IgD-negative memory B cell (primary cell): ENCODE results near the gene DLG2. TPM values are rescaled to one million over a fixed set of nuclear protein-coding genes. Genes with fewer than 3 reads are reported as not detected.

ENCODE experiments used
- H3K27ac Mint-ChIP-seq, 3 donors: one replicate each; pipeline ENCODE4 v1.8.0; 2020 to 2022; ENCODE audit warnings: mild to moderate bottlenecking in 3 of 3, mixed read lengths in 3 of 3, moderate library complexity in 1 of 3
- H3K27me3 Mint-ChIP-seq: one replicate; pipeline ENCODE4 v1.8.0; 2021; ENCODE audit warnings: mixed read lengths
- H3K36me3 Mint-ChIP-seq: one replicate; pipeline ENCODE4 v1.8.0; 2020; ENCODE audit warnings: mild to moderate bottlenecking, mixed read lengths
- H3K4me1 Mint-ChIP-seq, 3 donors: one replicate each; pipeline ENCODE4 v1.8.0; 2020 to 2022; ENCODE audit warnings: mixed read lengths in 3 of 3, mild to moderate bottlenecking in 1 of 3
- H3K4me3 Mint-ChIP-seq, 4 donors: one replicate each; pipeline ENCODE4 v1.8.0; 2020 to 2022; ENCODE audit warnings: mild to moderate bottlenecking in 4 of 4, mixed read lengths in 4 of 4, moderate library complexity in 3 of 4
- H3K9me3 Mint-ChIP-seq, 3 donors: one replicate each; pipeline ENCODE4 v1.8.0; 2020 to 2021; ENCODE audit warnings: mixed read lengths in 3 of 3, mild to moderate bottlenecking in 1 of 3
- polyA plus RNA-seq: library from polyadenylated mRNA; unstranded; fragments of 300-500 nt; fragmentation: Illumina TruSeq; gene quantifications from one replicate; pipeline ENCODE4 v1.2.3, GENCODE V29; 2021

Gene DLG2
- polyA plus RNA-seq, 1 donor from 2014 or later: 2.0 TPM

- Mint-ChIP-seq H3K4me3 (no peak overlapping the region), H3K36me3 (no peaks in the 10 kb centered on the region), H3K9me3 (no peaks in the 10 kb centered on the region), H3K4me1 (no peaks in the 10 kb centered on the region), H3K27ac (no peak overlapping the region), H3K27me3 (peaks cover 1% of the 10 kb centered on the region)
These were observed 1981.6 kb downstream of the DLG2 start for GRCh38 chr11:83645561-83645960.

GRCh38 chr11:83643115-83643514, 1984.0 kb downstream of the DLG2 start:
- H3K4me3 Mint-ChIP-seq: no peak overlapping the region
- H3K9me3 Mint-ChIP-seq: no peaks in the 10 kb centered on the region
- no peaks in the 10 kb centered on the region for H3K36me3 Mint-ChIP-seq
- peaks cover 1% of the 10 kb centered on the region for H3K27me3 Mint-ChIP-seq
- no peak overlapping the region for H3K27ac Mint-ChIP-seq
- H3K4me1 Mint-ChIP-seq: no peaks in the 10 kb centered on the region

- Mint-ChIP-seq H3K9me3 (no peaks in the 10 kb centered on the region), H3K4me3 (no peak overlapping the region), H3K27me3 (peaks cover 4% of the 10 kb centered on the region), H3K36me3 (no peaks in the 10 kb centered on the region), H3K27ac (no peak overlapping the region), H3K4me1 (no peaks in the 10 kb centered on the region)
These were observed 1984.6 kb downstream of the DLG2 start for GRCh38 chr11:83642500-83642899.

- H3K4me3 Mint-ChIP-seq: no peak overlapping the region
- H3K27me3 Mint-ChIP-seq: peaks cover 3% of the 10 kb centered on the region
- H3K36me3 Mint-ChIP-seq: no peaks in the 10 kb centered on the region
- no peaks in the 10 kb centered on the region for H3K4me1 Mint-ChIP-seq
- H3K27ac Mint-ChIP-seq: no peak overlapping the region
- no peaks in the 10 kb centered on the region for H3K9me3 Mint-ChIP-seq
These were observed 1985.6 kb downstream of the DLG2 start for GRCh38 chr11:83641511-83641910.

DNA sequence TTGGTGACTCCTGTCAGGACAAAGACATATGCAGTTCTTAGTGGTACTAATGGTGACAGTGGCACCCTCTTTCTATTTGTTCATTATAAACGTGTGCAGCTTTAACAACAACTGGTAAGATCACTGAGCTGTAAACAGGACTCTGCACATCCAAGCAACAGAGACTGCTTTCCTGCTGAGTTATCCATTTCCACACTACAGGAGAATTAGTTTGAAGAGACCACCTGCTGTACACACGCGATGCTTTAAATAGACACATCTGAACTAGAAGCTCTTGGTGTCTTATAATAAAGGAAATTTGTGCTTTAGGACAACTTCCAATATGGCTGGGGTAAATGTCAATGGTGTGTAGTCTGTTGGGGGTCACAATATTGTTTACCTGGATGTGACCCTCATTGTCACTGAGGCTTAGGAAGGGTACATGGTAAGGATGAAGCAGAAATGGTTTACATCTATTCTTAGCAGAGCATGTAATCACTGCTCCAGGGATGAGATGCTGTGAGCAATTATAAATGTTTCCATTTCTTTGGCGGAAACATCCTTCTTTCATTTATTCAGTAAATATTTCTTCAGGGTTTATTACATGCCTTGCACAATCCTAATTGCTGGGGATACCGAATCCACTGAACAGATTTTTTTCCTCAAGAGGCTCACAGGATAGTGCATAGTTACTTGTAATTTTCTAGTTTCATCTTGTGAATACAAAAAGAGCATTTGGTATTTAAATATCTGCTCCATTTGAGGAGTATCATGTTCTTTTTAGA, 1987.0 kb downstream of the DLG2 start:
- Mint-ChIP-seq H3K27ac (no peak overlapping the region), H3K4me3 (no peak overlapping the region), H3K36me3 (no peaks in the 10 kb centered on the region), H3K27me3 (peaks cover 5% of the 10 kb centered on the region), H3K4me1 (no peaks in the 10 kb centered on the region), H3K9me3 (no peaks in the 10 kb centered on the region)

- Mint-ChIP-seq H3K36me3 (no peaks in the 10 kb centered on the region), H3K27me3 (peaks cover 5% of the 10 kb centered on the region), H3K4me1 (no peaks in the 10 kb centered on the region), H3K9me3 (no peaks in the 10 kb centered on the region), H3K27ac (no peak overlapping the region), H3K4me3 (no peak overlapping the region)
These were observed 1992.0 kb downstream of the DLG2 start for GRCh38 chr11:83635166-83635565.

DNA sequence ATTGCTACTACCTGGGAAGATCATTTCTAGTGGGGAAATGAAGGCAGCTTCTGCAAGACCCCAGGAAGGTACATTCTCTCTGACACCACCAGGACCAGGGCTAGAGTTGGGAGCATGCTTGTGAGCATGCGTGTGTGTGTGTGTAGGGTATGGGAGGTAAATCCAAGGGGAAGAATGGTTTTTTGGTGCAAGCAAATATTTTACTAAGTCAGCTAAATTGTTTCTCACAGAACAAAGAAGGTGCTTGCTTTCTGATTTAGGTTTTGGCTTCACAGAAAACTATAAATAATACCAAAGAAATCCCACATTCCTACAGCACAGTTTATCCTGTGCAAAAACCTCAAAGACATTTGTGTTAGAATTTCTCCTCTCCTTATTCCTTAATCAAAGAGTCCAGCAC, 1996.9 kb downstream of the DLG2 start:
- Mint-ChIP-seq H3K4me1 (no peaks in the 10 kb centered on the region), H3K27ac (no peak overlapping the region), H3K4me3 (no peak overlapping the region), H3K36me3 (no peaks in the 10 kb centered on the region), H3K9me3 (no peaks in the 10 kb centered on the region), H3K27me3 (no peaks in the 10 kb centered on the region)

GRCh38 chr11:83629775-83630174, 1997.4 kb downstream of the DLG2 start:
- H3K4me1 Mint-ChIP-seq: no peaks in the 10 kb centered on the region
- no peak overlapping the region for H3K4me3 Mint-ChIP-seq
- H3K27me3 Mint-ChIP-seq: no peaks in the 10 kb centered on the region
- no peak overlapping the region for H3K27ac Mint-ChIP-seq
- no peaks in the 10 kb centered on the region for H3K36me3 Mint-ChIP-seq
- no peaks in the 10 kb centered on the region for H3K9me3 Mint-ChIP-seq

- H3K9me3 Mint-ChIP-seq: no peaks in the 10 kb centered on the region
- H3K27ac Mint-ChIP-seq: no peak overlapping the region
- H3K27me3 Mint-ChIP-seq: no peaks in the 10 kb centered on the region
- no peak overlapping the region for H3K4me3 Mint-ChIP-seq
- no peaks in the 10 kb centered on the region for H3K4me1 Mint-ChIP-seq
- H3K36me3 Mint-ChIP-seq: no peaks in the 10 kb centered on the region
These were observed 1998.4 kb downstream of the DLG2 start for GRCh38 chr11:83628622-83629355.

DNA sequence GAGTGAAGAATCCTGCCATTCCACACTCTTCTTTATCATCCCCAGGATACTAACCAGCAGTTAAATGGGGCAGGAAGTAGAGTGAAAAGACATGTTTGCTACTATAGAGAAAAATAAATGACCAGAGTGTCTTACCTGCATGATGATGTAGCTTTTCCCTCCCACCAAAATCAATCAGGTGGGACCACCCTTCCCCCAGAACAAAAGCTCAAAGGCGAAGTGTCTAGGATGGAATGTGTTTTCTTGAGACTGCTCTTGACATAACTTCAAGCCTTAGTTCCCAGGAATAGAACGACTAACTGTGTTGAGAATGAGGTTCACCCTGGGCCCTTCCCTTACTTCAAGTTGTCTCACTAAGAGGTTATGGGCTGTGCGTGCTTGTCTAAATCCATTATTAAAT, 2001.8 kb downstream of the DLG2 start:
- H3K4me3 Mint-ChIP-seq: no peak overlapping the region

GRCh38 chr11:83617671-83618070, 2009.5 kb downstream of the DLG2 start:
- Mint-ChIP-seq H3K4me3 (no peak overlapping the region), H3K36me3 (no peaks in the 10 kb centered on the region), H3K27ac (no peak overlapping the region), H3K9me3 (no peaks in the 10 kb centered on the region), H3K4me1 (peaks cover 0 to 1% (median 0%) of the 10 kb centered on the region in 3 donors), H3K27me3 (no peaks in the 10 kb centered on the region)

More for the DNA sequence above, 2001.8 kb downstream of the DLG2 start:
- no peaks in the 10 kb centered on the region for H3K36me3 Mint-ChIP-seq
- no peaks in the 10 kb centered on the region for H3K27me3 Mint-ChIP-seq
- H3K4me1 Mint-ChIP-seq: no peaks in the 10 kb centered on the region
- no peaks in the 10 kb centered on the region for H3K9me3 Mint-ChIP-seq
- H3K27ac Mint-ChIP-seq: no peak overlapping the region

- Mint-ChIP-seq H3K36me3 (no peaks in the 10 kb centered on the region), H3K4me3 (no peak overlapping the region), H3K27me3 (peaks cover 2% of the 10 kb centered on the region), H3K27ac (no peak overlapping the region), H3K9me3 (no peaks in the 10 kb centered on the region), H3K4me1 (peaks cover 0 to 3% (median 1%) of the 10 kb centered on the region in 3 donors)
These were observed 2013.4 kb downstream of the DLG2 start for GRCh38 chr11:83613767-83614121.

DNA sequence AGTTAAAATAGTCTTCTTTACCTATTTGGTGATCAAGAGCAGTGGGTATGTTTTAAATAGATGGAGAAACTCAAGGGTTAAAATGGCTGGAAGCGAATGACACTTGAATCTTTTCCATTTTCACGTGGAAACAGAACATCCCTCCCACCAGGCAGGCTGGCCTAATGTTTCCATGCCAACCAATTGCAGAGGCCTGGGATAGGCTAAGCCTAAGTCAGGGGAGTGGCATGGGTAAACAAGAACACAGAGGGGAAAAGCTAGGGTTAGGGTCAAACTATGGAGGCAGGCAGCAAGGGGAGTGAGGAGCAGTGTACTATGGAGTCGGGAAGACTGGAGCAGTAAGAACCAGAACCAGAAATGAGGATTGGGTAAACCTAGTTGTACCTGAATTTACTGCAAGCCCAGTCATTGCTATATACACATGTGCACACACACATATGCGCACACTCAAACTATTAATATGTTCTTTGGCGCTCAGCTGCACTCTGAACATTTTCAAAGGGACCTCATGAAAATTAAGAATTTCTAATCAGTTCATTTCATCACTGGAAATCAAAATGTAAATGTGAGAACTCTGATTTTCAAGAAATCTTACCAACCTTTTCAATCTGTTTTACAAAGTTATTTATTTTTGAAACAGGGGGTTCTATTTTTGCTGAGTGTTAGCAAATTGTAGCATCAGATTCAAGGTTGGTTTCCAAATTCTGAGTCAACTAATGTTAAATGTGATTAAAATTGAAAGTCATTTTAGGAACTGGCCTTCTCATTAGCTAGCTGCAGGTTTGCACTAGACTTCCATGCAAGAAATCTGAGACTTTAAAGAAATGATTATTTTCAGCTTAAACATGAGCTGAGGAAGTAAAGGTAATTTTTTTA, 2014.0 kb downstream of the DLG2 start:
- H3K9me3 Mint-ChIP-seq: no peaks in the 10 kb centered on the region
- H3K27me3 Mint-ChIP-seq: peaks cover 2% of the 10 kb centered on the region
- no peak overlapping the region for H3K4me3 Mint-ChIP-seq
- H3K36me3 Mint-ChIP-seq: no peaks in the 10 kb centered on the region
- H3K4me1 Mint-ChIP-seq: peaks cover 0 to 3% (median 1%) of the 10 kb centered on the region in 3 donors
- no peak overlapping the region for H3K27ac Mint-ChIP-seq

DNA sequence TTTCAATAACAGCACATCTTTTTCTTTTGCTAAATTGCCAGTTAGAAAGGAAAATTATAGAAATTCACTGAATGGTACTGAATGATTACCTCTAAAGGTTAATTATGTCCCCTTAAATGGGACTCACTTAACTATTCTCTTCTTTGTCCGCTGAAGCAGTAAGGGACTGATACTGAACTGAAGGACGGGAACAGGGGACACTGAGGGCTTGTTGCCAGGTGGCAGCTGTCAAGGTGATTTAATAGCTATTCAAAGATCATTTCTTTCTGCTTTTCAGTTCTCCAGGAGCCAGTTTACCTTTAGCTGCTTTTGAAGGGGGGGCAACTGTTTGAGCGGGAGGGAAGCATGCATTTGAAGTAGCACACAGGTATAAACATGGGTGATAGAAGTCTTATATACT, 2015.5 kb downstream of the DLG2 start:
- Mint-ChIP-seq H3K27ac (no peak overlapping the region), H3K9me3 (no peaks in the 10 kb centered on the region), H3K4me1 (peaks cover 0 to 3% (median 1%) of the 10 kb centered on the region in 3 donors), H3K4me3 (no peak overlapping the region), H3K36me3 (no peaks in the 10 kb centered on the region), H3K27me3 (peaks cover 2% of the 10 kb centered on the region)

DNA sequence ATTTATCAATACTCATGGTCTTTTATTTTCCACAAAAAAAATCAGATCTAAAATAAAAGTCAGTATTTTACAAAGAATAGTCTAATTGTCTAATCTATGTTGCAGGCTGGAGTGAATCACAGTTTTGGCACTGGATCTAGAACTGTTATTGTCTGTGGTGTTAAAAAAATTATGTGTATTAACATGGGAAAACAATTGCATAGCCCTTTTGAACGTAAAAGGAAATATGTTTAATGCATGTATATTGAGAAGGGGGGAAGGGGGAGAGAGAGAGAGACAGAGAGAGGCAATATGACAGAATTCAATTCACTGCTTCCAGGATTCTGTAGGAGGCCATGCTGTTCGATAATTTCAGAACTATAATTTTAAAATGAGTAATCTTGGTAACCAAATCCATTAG, 2016.1 kb downstream of the DLG2 start:
- Mint-ChIP-seq H3K27ac (no peak overlapping the region), H3K4me1 (peaks cover 0 to 3% (median 1%) of the 10 kb centered on the region in 3 donors), H3K27me3 (peaks cover 2% of the 10 kb centered on the region), H3K9me3 (no peaks in the 10 kb centered on the region), H3K4me3 (no peak overlapping the region), H3K36me3 (no peaks in the 10 kb centered on the region)
